ENCODE measurements around the gene CHAC1. TPM values are rescaled to one million over a fixed set of nuclear protein-coding genes. Genes with fewer than 3 reads are reported as not detected.
A peak's percentile ranks its signal among the peaks of the same experiment; 100 is the strongest.

The CHAC1 gene
- total and polyA plus RNA-seq, 2 of the 13 experiments (the other 11 are each of a cell fraction or from before 2014, with no cell fraction given) = 0.44 TPM; not detected in 1

DNA sequence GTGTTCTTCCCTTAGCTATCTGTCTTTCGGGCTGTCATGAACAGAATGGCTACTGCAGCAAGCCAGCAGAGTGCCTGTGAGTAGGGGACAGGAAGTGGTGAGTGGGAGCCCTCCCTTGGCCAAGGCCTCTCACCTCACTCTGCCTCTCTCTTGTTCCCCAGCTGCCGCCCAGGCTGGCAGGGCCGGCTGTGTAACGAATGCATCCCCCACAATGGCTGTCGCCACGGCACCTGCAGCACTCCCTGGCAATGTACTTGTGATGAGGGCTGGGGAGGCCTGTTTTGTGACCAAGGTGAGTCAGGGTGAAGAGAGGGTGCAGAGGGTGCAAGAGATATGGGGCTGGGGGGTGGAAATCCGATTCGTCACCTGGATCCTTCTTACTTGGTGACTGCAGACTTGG lies 21.1 kb upstream of the CHAC1 start:
- WGBS (ENCODE audit: low lambda C conversion rate) = 4% methylated on average over 5 of the region's 8 CpGs
- H3K9ac ChIP-seq (ENCODE audit: insufficient read depth, low read depth, low read length) = no peak overlapping the region
- no peaks in the 10 kb centered on the region for H3K79me2 ChIP-seq (ENCODE audit: insufficient read depth, low read length)
- in situ Hi-C loops (cut with HindIII; ENCODE audit: extremely low pct_ligation_motif_present, low pct_unique_long_range_greater_than_20kb) = no loop called here
- FAIRE-seq = no peak
- BruUV-seq (replicated peaks) = no TSS peak
- peaks cover 9 to 44% of the 10 kb centered on the region in 2 experiments for H3K27me3 ChIP-seq (ENCODE audit: control insufficient read depth in 1 of 2, insufficient read depth in 2 of 2, low read length in 2 of 2)
- H2AFZ ChIP-seq (ENCODE audit: low read length) = no peak overlapping the region
- no peak overlapping the region for H3K27ac ChIP-seq (ENCODE audit: extremely low read length, insufficient read depth, low read length)
- ATAC-seq = peak; percentile 35
- peaks cover 99% of the 10 kb centered on the region for H3K4me1 ChIP-seq (ENCODE audit: insufficient read depth, low read length)
- no peaks in the 10 kb centered on the region for H3K36me3 ChIP-seq (replicated peaks in 1 of 2; ENCODE audit: control insufficient read depth in 1 of 2, insufficient read depth in 2 of 2, low read length in 2 of 2)
- no peak for DNase-seq (ENCODE audit: low spot score)
- ChIA-PET CTCF (ENCODE audit: low intra/inter-chr PET ratio, low total read pairs) (no interaction called here), POLR2A (interaction anchor here (1.1 to 1.9 kb wide), 4 partner anchors 9 to 23 kb away, joined by 3 to 7 read pairs (median 3); no protein-coding TSS in a partner anchor)
- H4K20me1 ChIP-seq (ENCODE audit: insufficient read depth, low read length) = no peaks in the 10 kb centered on the region
- no peaks in the 10 kb centered on the region for H3K9me3 ChIP-seq (ENCODE audit: low read length)
- H3K4me3 ChIP-seq (replicated peaks in 1 of 3; ENCODE audit: insufficient read depth in 1 of 3, low read depth in 2 of 3, low read length in 3 of 3) = peak overlapping the region; percentile 46 to 70 (median 49)
- intact Hi-C loops (cut with micrococcal nuclease; ENCODE audit: unreplicated experiment) = no loop called here
- peak overlapping the region; percentile 96 for H3K4me2 ChIP-seq (ENCODE audit: low read depth, low read length)
- no peak for TF ChIP-seq ZNF749 (CRISPR knock-in tag; IDR thresholded peaks at IDR 0.05; ENCODE audit: borderline replicate concordance)
- TF ChIP-seq ZNF317 (CRISPR knock-in tag; IDR thresholded peaks at IDR 0.05) = no peak
- TF ChIP-seq, protein P1, sequence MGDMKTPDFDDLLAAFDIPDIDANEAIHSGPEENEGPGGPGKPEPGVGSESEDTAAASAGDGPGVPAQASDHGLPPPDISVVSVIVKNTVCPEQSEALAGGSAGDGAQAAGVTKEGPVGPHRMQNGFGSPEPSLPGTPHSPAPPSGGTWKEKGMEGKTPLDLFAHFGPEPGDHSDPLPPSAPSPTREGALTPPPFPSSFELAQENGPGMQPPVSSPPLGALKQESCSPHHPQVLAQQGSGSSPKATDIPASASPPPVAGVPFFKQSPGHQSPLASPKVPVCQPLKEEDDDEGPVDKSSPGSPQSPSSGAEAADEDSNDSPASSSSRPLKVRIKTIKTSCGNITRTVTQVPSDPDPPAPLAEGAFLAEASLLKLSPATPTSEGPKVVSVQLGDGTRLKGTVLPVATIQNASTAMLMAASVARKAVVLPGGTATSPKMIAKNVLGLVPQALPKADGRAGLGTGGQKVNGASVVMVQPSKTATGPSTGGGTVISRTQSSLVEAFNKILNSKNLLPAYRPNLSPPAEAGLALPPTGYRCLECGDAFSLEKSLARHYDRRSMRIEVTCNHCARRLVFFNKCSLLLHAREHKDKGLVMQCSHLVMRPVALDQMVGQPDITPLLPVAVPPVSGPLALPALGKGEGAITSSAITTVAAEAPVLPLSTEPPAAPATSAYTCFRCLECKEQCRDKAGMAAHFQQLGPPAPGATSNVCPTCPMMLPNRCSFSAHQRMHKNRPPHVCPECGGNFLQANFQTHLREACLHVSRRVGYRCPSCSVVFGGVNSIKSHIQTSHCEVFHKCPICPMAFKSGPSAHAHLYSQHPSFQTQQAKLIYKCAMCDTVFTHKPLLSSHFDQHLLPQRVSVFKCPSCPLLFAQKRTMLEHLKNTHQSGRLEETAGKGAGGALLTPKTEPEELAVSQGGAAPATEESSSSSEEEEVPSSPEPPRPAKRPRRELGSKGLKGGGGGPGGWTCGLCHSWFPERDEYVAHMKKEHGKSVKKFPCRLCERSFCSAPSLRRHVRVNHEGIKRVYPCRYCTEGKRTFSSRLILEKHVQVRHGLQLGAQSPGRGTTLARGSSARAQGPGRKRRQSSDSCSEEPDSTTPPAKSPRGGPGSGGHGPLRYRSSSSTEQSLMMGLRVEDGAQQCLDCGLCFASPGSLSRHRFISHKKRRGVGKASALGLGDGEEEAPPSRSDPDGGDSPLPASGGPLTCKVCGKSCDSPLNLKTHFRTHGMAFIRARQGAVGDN (CRISPR knock-in tag; IDR thresholded peaks at IDR 0.05) = peak; percentile 63; the same call in 1 of the 2 replicates
- TF ChIP-seq, protein P2, sequence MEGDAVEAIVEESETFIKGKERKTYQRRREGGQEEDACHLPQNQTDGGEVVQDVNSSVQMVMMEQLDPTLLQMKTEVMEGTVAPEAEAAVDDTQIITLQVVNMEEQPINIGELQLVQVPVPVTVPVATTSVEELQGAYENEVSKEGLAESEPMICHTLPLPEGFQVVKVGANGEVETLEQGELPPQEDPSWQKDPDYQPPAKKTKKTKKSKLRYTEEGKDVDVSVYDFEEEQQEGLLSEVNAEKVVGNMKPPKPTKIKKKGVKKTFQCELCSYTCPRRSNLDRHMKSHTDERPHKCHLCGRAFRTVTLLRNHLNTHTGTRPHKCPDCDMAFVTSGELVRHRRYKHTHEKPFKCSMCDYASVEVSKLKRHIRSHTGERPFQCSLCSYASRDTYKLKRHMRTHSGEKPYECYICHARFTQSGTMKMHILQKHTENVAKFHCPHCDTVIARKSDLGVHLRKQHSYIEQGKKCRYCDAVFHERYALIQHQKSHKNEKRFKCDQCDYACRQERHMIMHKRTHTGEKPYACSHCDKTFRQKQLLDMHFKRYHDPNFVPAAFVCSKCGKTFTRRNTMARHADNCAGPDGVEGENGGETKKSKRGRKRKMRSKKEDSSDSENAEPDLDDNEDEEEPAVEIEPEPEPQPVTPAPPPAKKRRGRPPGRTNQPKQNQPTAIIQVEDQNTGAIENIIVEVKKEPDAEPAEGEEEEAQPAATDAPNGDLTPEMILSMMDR (CRISPR knock-in tag; IDR thresholded peaks at IDR 0.05) = no peak; the same call in 1 of the 2 replicates
- TF ChIP-seq, protein P3, sequence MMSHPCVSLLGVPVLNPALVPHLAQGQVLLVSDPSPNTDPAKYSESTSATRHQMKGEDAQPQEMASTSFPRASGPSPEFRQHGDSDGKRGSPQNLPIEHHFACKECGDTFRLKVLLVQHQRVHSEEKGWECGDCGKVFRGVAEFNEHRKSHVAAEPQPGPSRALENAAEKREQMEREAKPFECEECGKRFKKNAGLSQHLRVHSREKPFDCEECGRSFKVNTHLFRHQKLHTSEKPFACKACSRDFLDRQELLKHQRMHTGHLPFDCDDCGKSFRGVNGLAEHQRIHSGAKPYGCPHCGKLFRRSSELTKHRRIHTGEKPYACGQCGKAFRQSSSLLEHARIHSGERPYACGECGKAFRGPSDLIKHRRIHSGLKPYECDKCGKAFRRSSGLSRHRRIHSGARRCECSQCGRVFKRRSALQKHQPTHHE (CRISPR knock-in tag; IDR thresholded peaks at IDR 0.05; ENCODE audit: borderline replicate concordance) = 0 out of 2 replicates have a peak, but pooled peaks have one; percentile 14
- 0 out of 2 replicates have a peak, but pooled peaks have one; percentile 33 for TF ChIP-seq ZNF274 (CRISPR knock-in tag; IDR thresholded peaks at IDR 0.05)
- no peak for TF ChIP-seq ZNF850 (CRISPR knock-in tag; conservative IDR thresholded peaks at IDR 0.05)
- TF ChIP-seq, protein P4, sequence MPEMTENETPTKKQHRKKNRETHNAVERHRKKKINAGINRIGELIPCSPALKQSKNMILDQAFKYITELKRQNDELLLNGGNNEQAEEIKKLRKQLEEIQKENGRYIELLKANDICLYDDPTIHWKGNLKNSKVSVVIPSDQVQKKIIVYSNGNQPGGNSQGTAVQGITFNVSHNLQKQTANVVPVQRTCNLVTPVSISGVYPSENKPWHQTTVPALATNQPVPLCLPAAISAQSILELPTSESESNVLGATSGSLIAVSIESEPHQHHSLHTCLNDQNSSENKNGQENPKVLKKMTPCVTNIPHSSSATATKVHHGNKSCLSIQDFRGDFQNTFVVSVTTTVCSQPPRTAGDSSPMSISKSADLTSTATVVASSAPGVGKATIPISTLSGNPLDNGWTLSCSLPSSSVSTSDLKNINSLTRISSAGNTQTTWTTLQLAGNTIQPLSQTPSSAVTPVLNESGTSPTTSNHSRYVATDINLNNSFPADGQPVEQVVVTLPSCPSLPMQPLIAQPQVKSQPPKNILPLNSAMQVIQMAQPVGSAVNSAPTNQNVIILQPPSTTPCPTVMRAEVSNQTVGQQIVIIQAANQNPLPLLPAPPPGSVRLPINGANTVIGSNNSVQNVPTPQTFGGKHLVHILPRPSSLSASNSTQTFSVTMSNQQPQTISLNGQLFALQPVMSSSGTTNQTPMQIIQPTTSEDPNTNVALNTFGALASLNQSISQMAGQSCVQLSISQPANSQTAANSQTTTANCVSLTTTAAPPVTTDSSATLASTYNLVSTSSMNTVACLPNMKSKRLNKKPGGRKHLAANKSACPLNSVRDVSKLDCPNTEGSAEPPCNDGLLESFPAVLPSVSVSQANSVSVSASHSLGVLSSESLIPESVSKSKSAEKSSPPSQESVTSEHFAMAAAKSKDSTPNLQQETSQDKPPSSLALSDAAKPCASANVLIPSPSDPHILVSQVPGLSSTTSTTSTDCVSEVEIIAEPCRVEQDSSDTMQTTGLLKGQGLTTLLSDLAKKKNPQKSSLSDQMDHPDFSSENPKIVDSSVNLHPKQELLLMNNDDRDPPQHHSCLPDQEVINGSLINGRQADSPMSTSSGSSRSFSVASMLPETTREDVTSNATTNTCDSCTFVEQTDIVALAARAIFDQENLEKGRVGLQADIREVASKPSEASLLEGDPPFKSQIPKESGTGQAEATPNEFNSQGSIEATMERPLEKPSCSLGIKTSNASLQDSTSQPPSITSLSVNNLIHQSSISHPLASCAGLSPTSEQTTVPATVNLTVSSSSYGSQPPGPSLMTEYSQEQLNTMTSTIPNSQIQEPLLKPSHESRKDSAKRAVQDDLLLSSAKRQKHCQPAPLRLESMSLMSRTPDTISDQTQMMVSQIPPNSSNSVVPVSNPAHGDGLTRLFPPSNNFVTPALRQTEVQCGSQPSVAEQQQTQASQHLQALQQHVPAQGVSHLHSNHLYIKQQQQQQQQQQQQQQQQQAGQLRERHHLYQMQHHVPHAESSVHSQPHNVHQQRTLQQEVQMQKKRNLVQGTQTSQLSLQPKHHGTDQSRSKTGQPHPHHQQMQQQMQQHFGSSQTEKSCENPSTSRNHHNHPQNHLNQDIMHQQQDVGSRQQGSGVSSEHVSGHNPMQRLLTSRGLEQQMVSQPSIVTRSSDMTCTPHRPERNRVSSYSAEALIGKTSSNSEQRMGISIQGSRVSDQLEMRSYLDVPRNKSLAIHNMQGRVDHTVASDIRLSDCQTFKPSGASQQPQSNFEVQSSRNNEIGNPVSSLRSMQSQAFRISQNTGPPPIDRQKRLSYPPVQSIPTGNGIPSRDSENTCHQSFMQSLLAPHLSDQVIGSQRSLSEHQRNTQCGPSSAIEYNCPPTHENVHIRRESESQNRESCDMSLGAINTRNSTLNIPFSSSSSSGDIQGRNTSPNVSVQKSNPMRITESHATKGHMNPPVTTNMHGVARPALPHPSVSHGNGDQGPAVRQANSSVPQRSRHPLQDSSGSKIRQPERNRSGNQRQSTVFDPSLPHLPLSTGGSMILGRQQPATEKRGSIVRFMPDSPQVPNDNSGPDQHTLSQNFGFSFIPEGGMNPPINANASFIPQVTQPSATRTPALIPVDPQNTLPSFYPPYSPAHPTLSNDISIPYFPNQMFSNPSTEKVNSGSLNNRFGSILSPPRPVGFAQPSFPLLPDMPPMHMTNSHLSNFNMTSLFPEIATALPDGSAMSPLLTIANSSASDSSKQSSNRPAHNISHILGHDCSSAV (CRISPR knock-in tag; IDR thresholded peaks at IDR 0.05; ENCODE audit: borderline replicate concordance) = no peak
